T-helper 9 cell (primary cell): Measurements from ENCODE around the gene EEA1.
A peak's percentile ranks its signal among the peaks of the same experiment; 100 is the strongest.
"Not testable (repeated sequence)": the region's sequence is repeated elsewhere in the genome, so short reads cannot be mapped to it uniquely, and the experiment has no call there.

Source experiments
- DNase-seq: peaks from one replicate; pipeline ENCODE4 v3.0.0-alpha.2; 2020
- total RNA-seq, 2 donors: gene quantifications; one replicate each; lab custom pipeline; 2026; lab: John Stamatoyannopoulos, UW

EEA1 gene
- total RNA-seq = 45.4 to 48.6 reads per million in 2 donors

- peak; percentile 90 for DNase-seq
Measured at GRCh38 chr12:92928962-92929915, at the start of gene EEA1. Gene EEA1, minus strand, starts transcription at chr12:92929295. Its CDS starts 229 bp downstream, at chr12:92929066.

DNA sequence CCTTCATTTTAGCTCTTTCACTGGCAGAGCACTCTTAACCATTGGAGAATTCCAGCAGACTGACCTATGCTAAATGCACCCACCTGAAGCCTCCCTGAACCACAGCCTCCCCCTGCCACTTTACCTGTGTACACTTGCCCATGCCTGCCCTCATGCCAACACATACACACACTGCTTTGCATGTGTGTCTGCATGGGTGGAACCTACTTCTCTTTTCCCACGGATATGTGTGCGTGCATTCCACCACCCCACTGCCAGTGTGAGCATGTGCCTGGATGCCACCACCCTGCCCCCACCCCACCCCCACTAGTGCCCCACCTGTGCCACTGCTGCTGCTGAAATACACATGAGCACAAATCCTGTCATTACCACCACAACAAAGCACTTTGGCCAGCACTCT lies 49.5 kb upstream of the EEA1 start:
- no peak for DNase-seq

- DNase-seq = no peak
Measured at GRCh38 chr12:92977326-92977725, 48.2 kb upstream of the EEA1 start.

DNA sequence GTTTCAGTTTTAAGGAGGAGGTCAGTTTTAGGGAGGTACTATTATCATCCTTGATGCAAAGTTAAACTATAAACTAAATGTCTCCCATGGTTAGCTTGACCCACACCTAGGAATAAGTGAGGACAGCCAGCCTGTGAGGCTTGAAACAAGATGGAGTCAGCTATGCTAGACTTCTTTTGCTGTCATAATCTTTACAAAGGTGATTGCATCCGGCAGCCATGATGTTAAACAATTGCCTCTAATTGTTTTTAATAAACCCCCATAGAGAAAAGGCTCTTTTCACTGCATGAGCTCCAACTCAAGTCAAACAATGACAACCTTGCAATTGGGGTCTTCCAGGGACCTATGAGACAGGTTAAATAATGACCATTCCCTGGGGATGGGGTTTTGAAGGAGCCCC lies 45.7 kb upstream of the EEA1 start:
- no peak for DNase-seq

- DNase-seq = no peak
Measured at GRCh38 chr12:92973614-92974013, 44.5 kb upstream of the EEA1 start.

DNA sequence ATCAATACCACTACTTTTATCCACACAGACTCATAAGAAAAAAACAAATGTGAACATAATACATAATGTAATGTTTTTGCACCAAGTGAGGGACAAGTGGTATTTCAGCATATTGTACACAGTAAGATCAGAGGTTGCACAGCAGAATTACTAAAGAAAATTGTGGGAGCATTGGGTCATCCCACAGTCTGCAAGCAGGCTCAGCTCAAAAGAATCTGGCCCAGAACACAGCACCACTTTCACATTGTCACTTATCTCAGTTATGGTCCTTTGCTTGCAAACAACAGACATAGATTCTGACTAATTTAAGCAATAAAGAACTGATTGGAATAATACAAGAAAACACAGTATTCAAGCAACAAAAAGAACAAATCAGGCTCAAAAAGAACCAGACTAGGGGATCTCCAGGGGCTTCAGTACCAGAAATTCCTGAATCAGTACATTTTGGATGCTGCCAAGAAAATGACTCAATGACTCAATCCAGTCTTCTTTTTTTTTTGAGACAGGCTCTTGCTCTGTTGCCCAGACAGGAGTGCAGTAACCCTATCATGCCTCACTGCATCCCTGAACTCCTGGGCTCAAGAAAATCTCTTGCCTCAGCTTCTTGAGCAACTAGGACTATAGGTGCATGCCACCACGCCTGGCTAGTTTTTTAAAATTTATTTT lies 42.9 kb upstream of the EEA1 start:
- no peak for DNase-seq

GRCh38 chr12:92968176-92968813 lies 39.2 kb upstream of the EEA1 start:
- DNase-seq = no peak

DNA sequence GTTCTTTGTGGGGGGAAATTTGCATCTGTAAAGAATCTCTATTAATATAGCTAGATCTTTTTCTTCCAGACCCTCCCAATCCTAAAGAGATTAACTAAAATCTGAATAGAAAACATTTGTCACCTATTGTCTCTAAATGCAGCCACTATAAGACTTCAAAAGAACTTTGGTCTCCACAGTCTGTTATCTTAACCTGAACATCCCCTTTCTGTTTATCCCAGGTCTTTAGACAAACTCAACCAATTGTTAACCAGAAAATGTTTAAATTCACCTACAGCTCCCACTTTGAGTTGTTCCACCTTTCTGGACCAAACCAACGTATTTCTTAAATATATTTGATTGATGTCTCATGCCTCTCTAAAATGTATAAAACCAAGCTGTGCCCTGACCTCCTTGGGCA lies 35.3 kb upstream of the EEA1 start:
- not testable (repeated sequence) for DNase-seq

DNA sequence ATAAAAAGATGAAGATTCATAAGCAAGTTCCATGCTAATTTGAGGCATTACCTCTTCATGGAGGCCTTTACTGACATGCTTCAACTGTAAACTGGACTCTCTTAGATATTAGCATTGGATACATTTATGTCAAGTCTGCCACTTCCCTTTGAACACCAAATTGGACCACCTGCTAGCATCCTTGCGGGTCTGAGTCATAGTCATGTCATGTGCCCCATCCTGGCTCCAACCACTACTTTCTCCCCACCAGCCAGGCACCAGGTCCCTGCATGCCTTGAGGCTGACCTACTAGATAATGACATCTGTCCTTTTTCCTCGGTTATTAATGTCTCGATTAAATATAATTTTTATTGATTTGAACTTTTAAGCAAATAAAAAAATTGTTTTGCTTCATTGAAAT lies 32.9 kb upstream of the EEA1 start:
- no peak for DNase-seq

DNA sequence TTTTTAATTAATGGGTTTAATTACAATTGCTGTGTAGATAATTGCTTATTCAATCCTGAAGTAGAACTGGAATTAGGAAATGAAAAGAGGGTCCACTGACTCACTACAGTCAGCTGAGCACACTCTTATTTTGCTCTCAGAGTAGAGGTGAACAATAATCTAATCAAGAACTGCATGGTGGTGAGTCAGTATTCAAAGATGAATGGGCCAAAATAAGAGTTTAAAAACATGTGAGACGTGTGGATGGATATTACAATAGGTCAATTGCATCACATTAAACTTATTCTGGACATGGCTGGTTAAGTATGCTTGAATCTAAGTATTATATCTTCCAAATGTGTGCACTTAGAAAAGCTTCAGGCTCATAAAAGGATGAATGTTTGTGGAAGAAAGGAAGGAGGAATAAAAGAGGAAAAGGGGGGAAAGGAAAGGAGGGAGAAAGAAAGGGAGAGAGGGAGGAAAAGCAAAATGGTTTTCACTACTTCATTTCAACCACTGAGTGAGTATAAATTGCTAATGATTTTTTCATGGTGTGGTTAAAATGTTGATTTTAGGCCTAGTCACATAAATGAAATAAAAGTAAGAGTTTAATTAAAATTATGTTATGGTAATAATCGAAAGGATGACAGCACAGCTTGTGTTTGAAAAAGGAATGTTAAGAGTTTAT lies 27.0 kb upstream of the EEA1 start:
- no peak for DNase-seq

DNA sequence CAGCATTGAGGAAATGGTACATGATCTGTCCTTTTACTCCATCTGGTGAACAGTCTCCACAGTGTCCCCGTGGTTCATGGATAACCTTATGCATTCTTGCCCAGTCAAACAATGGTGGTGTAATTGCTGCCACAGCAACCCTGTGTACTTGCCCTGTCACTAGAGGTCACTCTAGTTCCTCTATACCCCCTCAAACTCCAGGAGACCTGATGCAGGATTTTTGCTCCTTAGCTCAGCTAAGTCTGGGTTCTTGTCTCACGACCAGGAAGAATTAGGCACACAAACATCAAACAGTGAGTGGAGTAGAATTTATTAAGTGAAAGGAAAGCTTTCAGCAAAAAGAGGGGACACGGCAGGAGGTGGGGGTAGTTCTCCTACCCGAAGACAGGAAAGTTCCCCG lies 24.7 kb upstream of the EEA1 start:
- DNase-seq = no peak

DNA sequence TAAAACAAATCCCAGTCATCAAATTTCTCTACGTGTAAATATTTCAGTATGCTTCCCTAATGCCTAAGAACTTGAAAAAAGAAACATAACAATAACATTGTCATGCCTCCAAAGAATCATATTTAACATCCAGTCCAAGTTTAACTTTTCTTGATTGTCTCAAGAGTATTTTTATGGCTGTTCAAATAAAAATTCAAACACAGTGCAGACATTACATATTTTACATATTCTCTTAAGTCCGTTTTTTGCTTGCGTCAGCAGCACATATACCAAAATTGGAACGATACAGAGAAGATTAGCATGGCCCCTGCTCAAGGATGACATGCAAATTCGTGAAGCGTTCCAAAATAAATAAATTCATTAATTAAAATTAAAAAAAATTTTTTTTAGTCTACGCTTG lies 23.3 kb upstream of the EEA1 start:
- no peak for DNase-seq

- DNase-seq = no peak
Measured at GRCh38 chr12:92951006-92951405, 21.9 kb upstream of the EEA1 start.

DNA sequence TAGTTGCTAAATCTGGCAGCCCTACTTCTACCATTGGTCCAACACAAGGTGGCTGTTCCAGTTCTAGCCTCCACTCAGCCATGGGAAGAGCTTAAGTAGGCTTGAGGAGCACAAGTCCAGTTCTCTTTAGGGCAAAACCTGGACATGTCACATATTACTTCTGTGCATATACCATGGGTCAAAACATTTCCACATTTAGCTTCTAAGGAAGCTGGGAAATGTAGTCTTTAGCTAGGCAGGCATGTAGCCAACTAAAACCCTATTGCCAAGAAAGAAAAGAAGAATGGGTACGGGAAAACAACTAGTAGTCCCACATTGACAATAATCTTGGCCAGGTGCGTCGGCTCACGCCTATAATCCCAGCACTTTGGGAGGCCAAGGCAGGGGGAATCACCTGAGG lies 20.9 kb upstream of the EEA1 start:
- DNase-seq = no peak

GRCh38 chr12:92949466-92949865 lies 20.4 kb upstream of the EEA1 start:
- DNase-seq = no peak

DNA sequence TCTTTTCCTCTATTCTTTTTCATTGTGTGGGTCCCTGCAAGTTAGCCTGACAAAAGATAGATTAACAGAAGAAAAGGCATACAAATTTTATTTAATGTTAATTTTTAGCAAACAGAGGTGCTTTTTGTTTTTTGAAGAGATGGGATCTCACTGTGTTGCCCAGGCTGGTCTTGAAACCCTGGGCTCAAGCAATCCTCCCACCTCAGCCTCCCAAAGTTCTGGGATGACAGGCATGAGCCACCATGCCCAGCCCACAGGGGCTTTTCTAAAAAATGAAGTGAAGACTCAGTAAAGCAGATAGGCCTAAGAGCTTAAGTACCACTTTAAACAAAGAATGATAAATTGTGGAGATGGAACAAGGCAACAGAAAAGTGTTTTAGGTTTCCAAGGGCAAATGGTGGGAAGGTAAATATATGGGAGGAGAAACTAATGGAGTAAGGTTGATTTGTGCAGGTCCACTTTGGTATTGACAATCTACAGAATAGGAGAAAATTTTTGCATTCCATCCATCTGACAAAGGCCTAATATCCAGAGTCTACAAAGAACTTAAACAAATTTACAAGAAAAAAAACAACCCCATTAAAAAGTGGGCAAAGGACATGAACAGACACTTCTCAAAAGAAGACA lies 18.6 kb upstream of the EEA1 start:
- no peak for DNase-seq

- DNase-seq = no peak
Measured at GRCh38 chr12:92945659-92946220, 16.6 kb upstream of the EEA1 start.

- DNase-seq = no peak
Measured at GRCh38 chr12:92943482-92944250, 14.6 kb upstream of the EEA1 start.

DNA sequence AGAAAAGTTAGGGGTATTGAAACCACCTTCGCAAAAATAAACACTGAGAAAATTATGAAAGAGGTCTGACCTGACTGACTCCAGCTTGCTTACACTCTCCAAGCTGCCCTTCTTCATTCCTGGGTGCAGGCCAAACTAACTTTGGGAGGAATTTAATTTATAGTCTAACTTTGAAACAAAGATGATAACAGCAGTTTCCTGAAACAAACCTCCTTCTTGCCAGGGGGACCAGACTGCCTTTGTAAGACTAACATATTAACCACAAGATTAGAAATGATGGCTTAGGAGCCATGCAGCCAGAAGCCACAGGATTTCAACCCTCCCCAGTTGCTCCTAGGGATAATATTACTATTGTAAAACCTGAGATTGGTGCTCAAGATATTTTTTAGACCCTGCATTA lies 13.8 kb upstream of the EEA1 start:
- no peak for DNase-seq

GRCh38 chr12:92939116-92939515 lies 10.0 kb upstream of the EEA1 start:
- DNase-seq = no peak

DNA sequence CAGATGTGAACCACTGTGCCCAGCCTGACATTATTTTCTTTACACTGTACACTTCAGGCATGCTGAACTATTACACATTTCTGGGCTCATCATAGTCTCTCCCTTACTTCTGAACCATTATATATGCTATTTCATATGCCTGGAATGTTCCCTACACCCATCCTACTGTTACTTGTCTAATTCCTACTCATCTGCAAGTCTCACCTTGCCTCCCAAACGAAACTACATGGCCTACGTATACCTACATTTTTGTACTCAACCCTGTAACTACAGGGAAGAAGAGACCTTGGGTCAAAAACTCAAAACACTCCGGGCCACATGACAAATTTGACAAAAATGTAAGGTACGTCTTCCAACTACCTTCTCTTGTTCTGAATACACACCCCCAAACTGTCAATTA lies 9.5 kb upstream of the EEA1 start:
- DNase-seq = no peak
